Measurements from ENCODE around the gene YBEY.

The YBEY gene

DNA sequence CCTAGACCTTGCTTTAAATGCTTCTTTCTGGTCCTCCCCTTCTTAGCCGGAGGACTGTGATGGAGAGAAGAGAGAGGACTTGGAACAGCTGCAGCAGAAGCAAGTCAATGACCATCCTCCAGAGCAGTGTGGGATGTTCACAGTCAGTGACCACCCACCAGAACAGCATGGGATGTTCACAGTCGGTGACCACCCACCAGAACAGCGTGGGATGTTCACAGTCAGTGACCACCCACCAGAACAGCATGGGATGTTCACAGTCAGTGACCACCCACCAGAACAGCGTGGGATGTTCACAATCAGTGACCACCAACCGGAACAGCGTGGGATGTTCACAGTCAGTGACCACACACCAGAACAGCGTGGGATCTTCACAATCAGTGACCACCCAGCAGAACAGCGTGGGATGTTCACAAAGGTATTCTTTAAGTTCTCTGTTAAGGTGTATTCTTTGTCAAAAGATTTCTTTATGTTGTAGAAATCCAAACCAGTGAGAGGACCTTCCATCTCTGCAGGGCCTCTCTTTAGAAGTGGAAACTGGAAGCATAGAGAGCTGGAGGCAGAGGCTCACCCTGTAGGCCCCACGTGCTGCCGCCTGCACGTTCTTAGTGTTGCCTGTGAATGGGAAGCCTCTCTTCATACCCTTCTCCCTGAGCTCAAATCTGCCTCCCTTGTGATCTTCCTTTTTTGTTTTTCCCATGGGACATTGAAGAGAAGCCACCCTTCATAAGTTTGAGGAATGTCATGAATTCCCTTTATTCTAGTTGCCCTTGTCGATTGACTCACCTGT lies 48.4 kb downstream of the YBEY start:
- DNase-seq = no peak

DNA sequence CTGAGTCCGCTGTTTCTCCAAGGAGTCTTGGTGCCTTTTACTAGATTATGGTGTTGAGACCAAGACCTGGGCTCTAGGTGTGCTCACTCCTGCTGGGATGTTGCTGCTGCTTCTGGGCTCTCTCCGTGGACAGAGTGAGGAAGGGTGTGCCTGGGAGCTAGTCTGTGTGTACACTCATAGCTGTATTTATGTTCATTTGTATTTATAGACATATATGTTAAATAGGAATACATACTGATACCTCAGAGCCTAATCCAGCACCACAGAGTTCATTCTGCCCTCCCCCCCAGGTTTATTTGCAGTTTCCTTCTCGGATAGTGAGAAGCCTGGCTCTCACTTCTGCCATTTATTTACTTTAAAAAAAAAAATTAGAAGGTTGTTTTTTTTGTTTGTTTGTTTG lies 50.5 kb downstream of the YBEY start:
- DNase-seq = no peak

DNA sequence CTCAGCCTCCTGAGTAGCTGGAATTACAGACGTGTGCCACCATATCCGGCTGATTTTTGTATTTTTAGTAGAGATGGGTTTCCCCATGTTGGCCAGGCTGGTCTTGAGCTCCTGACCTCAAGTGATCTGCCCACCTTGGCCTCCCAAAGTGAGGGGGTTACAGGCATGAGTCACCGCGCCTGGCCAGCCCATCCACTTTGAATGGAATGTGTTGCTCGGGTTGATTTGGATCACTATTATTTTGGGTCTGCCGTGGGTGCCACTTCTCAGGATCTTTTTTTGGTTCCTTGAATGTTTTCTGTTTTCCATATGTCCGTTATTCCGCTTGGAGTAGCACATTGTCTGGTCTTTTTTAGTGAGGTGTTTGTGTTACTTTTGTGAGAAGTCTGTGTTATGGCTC lies 54.9 kb downstream of the YBEY start:
- no peak for DNase-seq

GRCh38 chr21:46344219-46344915 lies 58.2 kb downstream of the YBEY start:
- DNase-seq = no peak

DNA sequence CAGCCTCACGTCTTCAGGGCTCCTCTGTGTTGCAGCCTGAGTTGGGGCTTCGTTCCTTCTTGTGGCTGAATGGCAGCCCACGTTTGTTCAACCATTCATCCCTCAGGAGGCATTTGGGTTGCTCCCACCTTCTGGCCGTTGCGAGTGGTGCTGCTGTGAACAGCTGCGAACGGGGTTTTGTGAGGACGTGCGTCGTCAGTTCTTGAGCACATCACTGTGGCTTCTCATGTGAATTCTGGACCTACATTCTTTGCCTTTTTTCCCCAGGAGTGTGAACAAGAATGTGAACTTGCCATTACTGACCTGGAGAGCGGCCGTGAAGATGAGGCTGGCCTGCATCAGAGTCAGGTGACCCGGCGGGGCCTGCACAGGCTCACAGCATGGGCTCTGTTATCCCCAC lies 59.7 kb downstream of the YBEY start:
- DNase-seq = no peak

DNA sequence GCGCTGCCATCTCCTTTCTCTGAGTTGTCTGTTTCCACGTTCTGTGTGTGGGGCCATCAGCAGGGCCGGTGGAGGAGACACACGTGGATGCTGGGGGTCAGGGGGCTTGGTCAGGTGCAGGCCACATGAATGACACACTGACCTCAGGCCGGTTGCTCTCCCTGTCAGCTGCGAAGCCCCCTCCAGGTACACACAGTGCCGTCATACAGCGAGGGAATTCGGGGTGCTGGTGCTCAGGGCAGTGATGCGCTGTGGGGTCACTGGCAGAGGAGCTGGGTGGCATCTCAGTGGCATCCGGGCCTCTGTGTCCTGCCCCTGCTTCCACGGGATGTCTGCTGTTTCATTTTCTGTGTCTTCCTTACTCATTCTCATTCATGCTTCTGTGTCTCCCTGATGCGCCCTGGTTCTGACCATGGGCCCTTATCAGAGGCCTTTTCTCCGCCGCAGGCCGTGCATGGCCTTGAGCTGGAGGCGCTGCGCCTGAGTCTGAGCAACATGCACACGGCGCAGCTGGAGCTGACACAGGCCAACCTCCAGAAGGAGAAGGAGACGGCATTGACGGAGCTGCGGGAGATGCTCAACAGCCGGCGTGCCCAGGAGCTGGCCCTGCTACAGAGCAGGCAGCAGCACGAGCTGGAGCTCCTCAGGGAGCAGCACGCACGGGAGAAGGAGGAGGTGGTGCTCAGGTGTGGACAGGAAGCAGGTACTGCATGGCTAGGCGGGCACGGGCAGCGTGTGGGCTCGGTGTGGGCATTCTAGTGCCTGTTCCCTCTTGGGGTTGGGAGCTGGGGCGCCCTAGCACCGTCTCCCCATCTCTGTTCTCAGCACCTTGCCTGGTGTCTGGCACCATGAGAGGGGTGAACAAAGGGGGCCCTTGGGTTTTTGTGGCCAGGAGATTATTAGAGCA lies 60.4 kb downstream of the YBEY start:
- no peak for DNase-seq

DNA sequence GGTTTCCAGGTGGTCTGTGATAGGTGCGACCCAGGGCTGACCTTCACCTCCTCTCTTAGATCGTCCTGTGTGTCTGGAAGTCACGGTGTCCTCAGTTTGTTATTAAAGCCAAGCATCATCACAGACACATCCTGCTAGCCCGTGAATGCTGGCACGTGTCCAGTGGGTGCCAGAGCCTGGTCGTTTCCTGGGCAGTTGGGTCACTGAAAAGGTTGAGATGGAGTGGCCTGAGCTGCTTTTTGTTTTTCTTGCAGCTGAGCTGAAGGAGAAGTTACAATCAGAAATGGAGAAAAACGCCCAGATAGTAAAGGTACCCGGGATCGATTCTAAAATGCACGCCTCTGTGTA lies 61.0 kb downstream of the YBEY start:
- no peak for DNase-seq

Data from EL (cell line).